Measurements from ENCODE around the gene ZNF98.

GRCh38 chr19:22421797-22422196, 349 bp downstream of the ZNF98 start:
- no peak for TF ChIP-seq POLR2A (IDR thresholded peaks at IDR 0.05)
- no peak for TF ChIP-seq EP300 (IDR thresholded peaks at IDR 0.05; ENCODE audit: low read depth)

Measured in transverse colon (tissue), 1 donor.